LNCAP (cell line): ENCODE measurements around the gene ZZZ3.
A peak's percentile ranks its signal among the peaks of the same experiment; 100 is the strongest.

ENCODE experiments used
- CTCF ChIP-seq: fragments of 450-650 bp; IDR thresholded peaks from 2 replicates; pipeline ENCODE4 v1.5.1; 2017; ENCODE audit warnings: mild to moderate bottlenecking

Gene ZZZ3

DNA sequence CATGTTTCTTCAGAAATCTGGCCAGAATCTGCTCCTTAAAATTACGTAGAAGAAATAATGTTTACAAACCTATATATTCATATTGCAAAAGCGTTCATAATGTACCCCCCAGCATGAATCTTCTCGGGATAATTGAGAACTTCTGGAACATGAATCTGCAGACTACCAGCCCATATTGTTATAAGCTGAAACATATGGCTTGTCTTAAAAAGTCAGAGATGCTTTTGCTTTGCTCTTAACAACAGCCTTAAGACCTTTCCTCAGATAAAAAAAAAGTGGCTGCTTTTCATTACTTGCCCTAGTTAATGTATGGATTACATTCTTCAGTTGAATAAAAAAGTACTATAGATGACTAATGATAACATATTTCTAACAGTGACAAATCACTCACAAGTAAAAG lies 15.0 kb upstream of the ZZZ3 start:
- TF ChIP-seq CTCF, result no peak

DNA sequence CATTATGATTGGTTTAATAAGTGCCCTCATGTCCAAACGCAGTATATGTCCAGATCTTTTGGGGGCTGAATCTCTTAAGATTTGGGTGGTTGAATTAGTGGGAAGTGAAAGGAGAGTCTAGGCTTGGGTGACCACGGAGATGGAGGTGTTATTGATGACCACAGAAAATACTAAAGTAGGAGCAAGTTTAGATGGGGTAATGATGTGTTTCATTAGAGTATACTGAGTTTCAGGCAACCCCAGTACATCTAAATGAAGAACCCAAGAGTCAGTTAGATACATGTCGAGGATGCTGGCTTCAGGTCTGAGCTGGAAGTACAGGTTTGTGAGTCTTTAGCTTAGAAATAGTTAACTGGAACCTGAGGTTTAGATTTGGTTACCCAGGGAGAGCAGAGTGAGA lies 6.5 kb upstream of the ZZZ3 start:
- no peak for TF ChIP-seq CTCF

DNA sequence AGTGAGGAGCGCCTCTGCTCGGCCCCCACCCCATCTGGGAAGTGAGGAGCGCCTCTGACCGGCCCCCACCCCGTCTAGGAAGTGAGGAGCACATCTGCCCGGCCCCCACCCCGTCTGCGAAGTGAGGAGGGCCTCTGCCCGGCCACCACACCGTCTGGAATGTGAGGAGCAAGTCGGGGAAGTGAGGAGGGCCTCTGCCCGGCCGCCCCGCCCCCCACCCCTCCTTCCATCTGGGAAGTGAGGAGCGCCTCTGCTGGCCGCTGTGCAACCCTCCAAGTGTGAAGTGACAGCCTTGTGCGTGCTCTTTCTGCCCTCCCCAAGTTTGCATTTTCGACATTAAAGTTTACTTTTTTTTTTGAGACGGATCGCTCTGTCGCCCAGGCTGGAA lies 5.1 kb upstream of the ZZZ3 start:
- TF ChIP-seq CTCF, result no peak

DNA sequence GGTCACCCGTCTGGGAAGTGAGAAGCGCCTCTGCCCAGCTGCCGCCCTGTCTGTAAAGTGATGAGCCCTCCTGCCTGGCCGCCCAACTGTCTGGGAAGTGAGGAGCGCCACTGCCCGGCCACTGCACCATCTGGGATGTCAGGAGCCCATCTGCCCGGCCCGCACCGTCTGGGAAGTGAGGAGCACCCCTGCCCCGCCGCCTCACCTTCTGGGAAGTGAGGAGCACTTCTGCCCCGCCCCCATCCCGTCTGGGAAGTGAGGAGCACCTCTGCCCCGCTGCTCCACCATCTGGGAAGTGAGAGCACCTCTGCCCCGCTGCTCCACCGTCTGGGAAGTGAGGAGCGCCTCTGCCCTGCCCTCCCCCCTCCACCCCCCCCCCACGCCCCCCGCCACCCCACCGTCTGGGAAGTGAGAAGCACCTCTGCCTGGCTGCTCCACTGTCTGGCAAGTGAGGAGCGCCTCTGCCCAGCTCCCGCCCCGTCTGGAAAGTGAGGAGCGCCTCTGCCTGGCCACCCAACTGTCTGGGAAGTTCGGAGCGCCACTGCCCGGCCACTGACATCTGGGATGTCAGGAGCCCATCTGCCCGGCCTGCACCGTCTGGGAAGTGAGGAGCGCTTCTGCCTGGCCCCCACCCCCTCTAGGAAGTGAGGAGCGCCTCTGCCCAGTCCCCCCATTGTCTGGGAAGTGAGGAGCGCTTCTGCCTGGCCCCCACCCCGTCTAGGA lies 4.5 kb upstream of the ZZZ3 start:
- no peak for TF ChIP-seq CTCF

DNA sequence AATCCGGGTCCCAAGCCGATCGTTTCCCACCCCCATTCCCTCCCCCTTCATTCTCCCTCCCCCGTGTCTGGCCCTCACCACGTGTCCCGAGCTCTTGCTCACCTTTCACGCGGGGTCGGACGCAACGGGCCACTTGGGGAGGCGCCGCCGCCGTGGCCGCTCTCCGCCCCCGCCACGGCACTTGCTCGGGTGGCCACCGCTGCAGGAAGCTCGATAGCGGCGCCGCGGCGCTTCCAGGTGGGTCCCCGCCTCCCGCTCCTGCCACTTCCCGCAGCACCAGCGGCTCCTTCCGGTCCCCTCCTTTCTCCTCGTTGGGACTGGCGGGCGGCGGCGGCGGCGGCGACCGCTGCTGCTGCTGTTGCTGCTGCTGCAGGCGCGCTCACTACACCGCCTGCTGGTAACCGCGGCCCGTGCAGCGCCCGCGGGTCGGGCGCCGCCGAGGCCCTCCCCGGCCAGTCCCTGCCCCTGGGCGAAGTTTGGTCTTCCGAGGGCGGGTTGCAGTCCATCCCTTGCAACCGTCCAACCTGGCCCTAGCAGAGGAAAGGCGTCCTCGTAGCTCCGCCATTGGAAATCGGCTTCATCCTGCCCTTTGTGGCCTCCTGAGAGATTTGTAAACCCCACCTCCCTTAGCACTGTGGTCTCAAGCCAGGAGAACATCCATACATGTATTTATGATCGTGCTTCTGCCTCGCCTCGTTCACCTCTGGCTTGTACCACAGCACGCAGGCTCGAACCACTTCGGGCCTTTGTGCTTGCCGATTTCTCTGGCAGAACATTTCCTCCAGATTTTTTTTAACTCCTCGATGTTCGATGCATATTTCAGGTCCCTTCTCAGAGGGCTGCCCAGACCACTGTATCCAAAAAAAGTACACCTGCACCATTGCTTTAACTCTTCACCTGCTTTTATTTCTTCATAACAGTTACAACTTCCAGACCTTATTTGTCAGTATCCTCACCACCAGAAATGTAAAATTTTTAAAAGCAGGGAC lies 996 bp upstream of the ZZZ3 start:
- peak; percentile 86 for TF ChIP-seq CTCF

- no peak for TF ChIP-seq CTCF
Measured at GRCh38 chr1:77680173-77680572, 2.3 kb downstream of the ZZZ3 start.

DNA sequence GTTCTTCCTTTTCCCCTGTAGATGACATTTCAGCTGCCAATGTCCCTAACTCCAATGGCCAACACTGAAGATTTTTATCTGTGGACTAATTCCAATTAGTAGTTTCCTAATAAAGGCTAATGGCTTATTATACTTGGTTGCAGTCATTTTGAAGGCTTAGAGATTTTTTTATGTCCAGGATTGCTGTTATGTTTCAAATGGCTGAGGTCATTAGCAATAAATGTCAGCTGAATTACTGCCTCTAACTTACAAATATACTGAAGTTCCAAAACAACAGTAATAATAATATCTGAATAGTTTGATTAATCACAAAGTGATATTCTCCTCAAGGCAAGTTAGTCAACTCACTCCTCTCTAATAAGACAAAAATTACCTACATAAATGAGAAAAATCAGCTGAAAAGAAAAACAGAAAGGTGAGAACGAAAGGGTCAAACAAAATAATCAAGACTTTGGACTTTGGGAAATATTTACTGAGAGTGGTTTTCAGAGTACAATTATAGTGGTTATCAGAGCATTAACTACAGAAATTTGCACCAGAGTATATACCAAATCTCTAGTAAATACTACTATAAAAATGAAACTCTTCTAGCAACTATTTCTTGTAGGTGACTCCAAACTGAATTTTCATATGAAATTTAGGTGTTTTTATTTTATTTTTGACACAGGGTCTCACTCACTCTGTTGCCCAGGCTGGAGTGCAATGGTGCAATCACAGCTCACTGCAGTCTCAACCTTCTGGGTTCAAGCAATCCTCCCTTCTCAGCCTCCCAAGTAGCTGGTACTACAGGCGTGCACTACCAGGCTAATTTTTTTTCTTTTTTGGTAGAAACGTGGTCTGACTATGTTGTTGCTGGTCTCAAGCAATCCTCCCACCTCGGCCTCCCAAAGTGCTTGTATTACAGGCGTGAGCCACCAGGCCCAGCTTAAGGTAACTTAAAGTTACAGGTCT lies 3.5 kb downstream of the ZZZ3 start:
- TF ChIP-seq CTCF, result no peak
